Gastrocnemius medialis (tissue), 4 donors: ENCODE measurements around the gene DOCK11.

Source experiments
- CTCF ChIP-seq, 5 experiments: fragments of 450-650 bp in 3 of 5; fragments of 200-600 bp in 2 of 5; sonication (generic) in 2 of 5; IDR thresholded peaks in 4 of 5; conservative IDR thresholded peaks in 1 of 5; 1 replicate in 4 of 5; 2 replicates in 1 of 5; pipeline ENCODE4 v1.5.1; 2016 to 2019; ENCODE audit warnings: antibody characterized with exemption in 5 of 5, mild to moderate bottlenecking in 3 of 5, moderate library complexity in 3 of 5
- POLR2A ChIP-seq, 2 donors: fragments of 450-650 bp; IDR thresholded peaks; one replicate each; pipeline ENCODE4 v1.6.1; 2017; ENCODE audit warnings: antibody characterized with exemption in 2 of 2, mild to moderate bottlenecking in 2 of 2, moderate library complexity in 2 of 2

- TF ChIP-seq CTCF (IDR thresholded peaks at IDR 0.05 in 4 of 5, conservative IDR thresholded peaks at IDR 0.05 in 1 of 5) (no peak), POLR2A (IDR thresholded peaks at IDR 0.05) (no peak)
Measured at GRCh38 chrX:118493016-118493415, 2.6 kb upstream of the DOCK11 start.
